Dendritic cell treated with granulocyte-macrophage colony-stimulating factor and Interleukin-4, amounts not matched to agents 40 ng/mL and 50 ng/mL, for 4 days (primary cell): Measurements from ENCODE around the gene CREBBP.

ENCODE experiments used
- H3K27ac Mint-ChIP-seq: one replicate; pipeline ENCODE4 v1.8.0; 2022; ENCODE audit warnings: mild to moderate bottlenecking, mixed read lengths
- H3K27me3 Mint-ChIP-seq: one replicate; pipeline ENCODE4 v1.8.0; 2022; ENCODE audit warnings: mild to moderate bottlenecking, mixed read lengths
- H3K36me3 Mint-ChIP-seq: one replicate; pipeline ENCODE4 v1.8.0; 2022; ENCODE audit warnings: low read depth, mixed read lengths
- H3K4me1 Mint-ChIP-seq: one replicate; pipeline ENCODE4 v1.8.0; 2022; ENCODE audit warnings: low read depth, mixed read lengths
- H3K4me3 Mint-ChIP-seq: one replicate; pipeline ENCODE4 v1.8.0; 2022; ENCODE audit warnings: mild to moderate bottlenecking, moderate library complexity, mixed read lengths
- H3K9me3 Mint-ChIP-seq: one replicate; pipeline ENCODE4 v1.8.0; 2022; ENCODE audit warnings: mixed read lengths
- intact Hi-C: fragments of 100-400 bp; cut with micrococcal nuclease; formaldehyde crosslinking; loops from one replicate; pipeline ENCODE4 v1.15.0; 2022

The CREBBP gene

GRCh38 chr16:3799354-3799753 lies 81.2 kb downstream of the CREBBP start:
- peaks cover 24% of the 10 kb centered on the region for H3K36me3 Mint-ChIP-seq
- no peaks in the 10 kb centered on the region for H3K27me3 Mint-ChIP-seq
- intact Hi-C loops, result no loop called here
- no peak overlapping the region for H3K4me3 Mint-ChIP-seq
- no peaks in the 10 kb centered on the region for H3K9me3 Mint-ChIP-seq
- H3K4me1 Mint-ChIP-seq, result peaks cover 50% of the 10 kb centered on the region
- H3K27ac Mint-ChIP-seq, result no peak overlapping the region

- Mint-ChIP-seq H3K36me3 (peaks cover 19% of the 10 kb centered on the region), H3K9me3 (no peaks in the 10 kb centered on the region), H3K27ac (no peak overlapping the region), H3K4me1 (peaks cover 45% of the 10 kb centered on the region), H3K4me3 (no peak overlapping the region), H3K27me3 (no peaks in the 10 kb centered on the region)
- intact Hi-C loops, result no loop called here
Observed at GRCh38 chr16:3798838-3799237, 81.7 kb downstream of the CREBBP start.

- Mint-ChIP-seq H3K4me3 (no peak overlapping the region), H3K36me3 (peaks cover 20% of the 10 kb centered on the region), H3K27ac (no peak overlapping the region), H3K9me3 (no peaks in the 10 kb centered on the region), H3K4me1 (peaks cover 44% of the 10 kb centered on the region), H3K27me3 (no peaks in the 10 kb centered on the region)
- intact Hi-C loops, result no loop called here
Observed at GRCh38 chr16:3797904-3798811, 82.4 kb downstream of the CREBBP start.

GRCh38 chr16:3797473-3797872 lies 83.0 kb downstream of the CREBBP start:
- H3K4me3 Mint-ChIP-seq, result no peak overlapping the region
- intact Hi-C loops, result no loop called here
- H3K27me3 Mint-ChIP-seq, result no peaks in the 10 kb centered on the region
- no peaks in the 10 kb centered on the region for H3K9me3 Mint-ChIP-seq
- no peak overlapping the region for H3K27ac Mint-ChIP-seq
- peaks cover 46% of the 10 kb centered on the region for H3K4me1 Mint-ChIP-seq
- peaks cover 21% of the 10 kb centered on the region for H3K36me3 Mint-ChIP-seq

- Mint-ChIP-seq H3K27ac (no peak overlapping the region), H3K4me3 (no peak overlapping the region), H3K36me3 (peaks cover 50% of the 10 kb centered on the region), H3K4me1 (peaks cover 24% of the 10 kb centered on the region), H3K27me3 (no peaks in the 10 kb centered on the region), H3K9me3 (no peaks in the 10 kb centered on the region)
- intact Hi-C loops, result loop anchor here (5.0 kb wide), 1 partner anchor 84 kb away; no protein-coding TSS in a partner anchor
Observed at GRCh38 chr16:3793161-3793576, 87.3 kb downstream of the CREBBP start.

DNA sequence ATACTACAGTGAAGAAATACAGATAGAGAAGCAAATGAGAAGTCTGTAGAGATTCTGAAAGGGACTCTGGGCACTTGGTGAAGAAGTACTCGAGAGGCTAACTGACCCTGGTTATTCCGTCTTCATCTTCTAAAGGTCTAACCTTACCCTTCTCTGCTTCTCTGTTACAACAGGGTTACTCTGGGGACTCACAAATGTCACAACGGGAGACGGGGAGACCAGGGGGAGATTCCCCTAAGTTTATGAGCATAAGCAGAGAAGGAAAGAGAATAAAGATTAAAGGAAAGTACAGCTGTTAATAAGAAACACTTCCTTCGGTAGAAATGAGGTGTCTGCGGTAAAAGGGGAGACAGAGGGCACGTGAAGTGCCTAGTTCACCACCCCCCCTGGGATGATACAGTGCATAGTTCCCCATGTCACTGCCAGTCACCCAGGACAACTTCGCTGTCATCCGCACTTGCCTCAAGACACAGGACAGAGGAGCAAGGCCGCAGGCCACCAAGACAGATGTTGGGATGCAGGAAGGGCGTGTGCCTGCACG lies 88.0 kb downstream of the CREBBP start:
- peaks cover 19% of the 10 kb centered on the region for H3K4me1 Mint-ChIP-seq
- H3K9me3 Mint-ChIP-seq, result no peaks in the 10 kb centered on the region
- intact Hi-C loops, result loop anchor here (5.0 kb wide), 1 partner anchor 85 kb away; no protein-coding TSS in a partner anchor
- H3K4me3 Mint-ChIP-seq, result no peak overlapping the region
- H3K36me3 Mint-ChIP-seq, result peaks cover 57% of the 10 kb centered on the region
- H3K27me3 Mint-ChIP-seq, result no peaks in the 10 kb centered on the region
- no peak overlapping the region for H3K27ac Mint-ChIP-seq

DNA sequence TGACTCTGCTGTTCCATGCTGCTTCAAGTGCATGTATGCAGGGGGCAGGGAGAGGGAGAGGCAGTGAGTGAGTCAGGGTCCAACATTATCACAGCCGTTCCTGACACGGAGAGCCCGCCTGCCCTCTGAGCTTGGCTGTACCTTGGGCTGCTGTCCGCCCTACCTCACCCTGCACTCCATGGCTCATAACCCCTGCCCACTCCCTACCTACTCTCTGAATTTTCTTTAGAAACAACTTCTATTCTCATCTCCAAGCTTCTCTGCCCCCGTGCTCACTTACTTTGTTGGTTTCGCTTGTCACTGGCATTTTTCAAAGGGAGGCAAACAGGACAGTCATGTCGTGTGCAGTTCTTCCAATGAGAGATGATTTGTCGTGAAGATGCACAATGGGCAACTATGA lies 88.8 kb downstream of the CREBBP start:
- no peaks in the 10 kb centered on the region for H3K27me3 Mint-ChIP-seq
- H3K4me3 Mint-ChIP-seq, result no peak overlapping the region
- no peak overlapping the region for H3K27ac Mint-ChIP-seq
- peaks cover 19% of the 10 kb centered on the region for H3K4me1 Mint-ChIP-seq
- intact Hi-C loops, result loop anchor here (5.0 kb wide), 1 partner anchor 86 kb away; no protein-coding TSS in a partner anchor
- H3K36me3 Mint-ChIP-seq, result peaks cover 64% of the 10 kb centered on the region
- no peaks in the 10 kb centered on the region for H3K9me3 Mint-ChIP-seq

- H3K27ac Mint-ChIP-seq, result no peak overlapping the region
- H3K4me1 Mint-ChIP-seq, result peaks cover 19% of the 10 kb centered on the region
- peaks cover 86% of the 10 kb centered on the region for H3K36me3 Mint-ChIP-seq
- intact Hi-C loops, result loop anchor here (5.0 kb wide), 1 partner anchor 88 kb away; no protein-coding TSS in a partner anchor
- H3K27me3 Mint-ChIP-seq, result no peaks in the 10 kb centered on the region
- H3K4me3 Mint-ChIP-seq, result no peak overlapping the region
- no peaks in the 10 kb centered on the region for H3K9me3 Mint-ChIP-seq
Observed at GRCh38 chr16:3789375-3790099, 91.0 kb downstream of the CREBBP start.

DNA sequence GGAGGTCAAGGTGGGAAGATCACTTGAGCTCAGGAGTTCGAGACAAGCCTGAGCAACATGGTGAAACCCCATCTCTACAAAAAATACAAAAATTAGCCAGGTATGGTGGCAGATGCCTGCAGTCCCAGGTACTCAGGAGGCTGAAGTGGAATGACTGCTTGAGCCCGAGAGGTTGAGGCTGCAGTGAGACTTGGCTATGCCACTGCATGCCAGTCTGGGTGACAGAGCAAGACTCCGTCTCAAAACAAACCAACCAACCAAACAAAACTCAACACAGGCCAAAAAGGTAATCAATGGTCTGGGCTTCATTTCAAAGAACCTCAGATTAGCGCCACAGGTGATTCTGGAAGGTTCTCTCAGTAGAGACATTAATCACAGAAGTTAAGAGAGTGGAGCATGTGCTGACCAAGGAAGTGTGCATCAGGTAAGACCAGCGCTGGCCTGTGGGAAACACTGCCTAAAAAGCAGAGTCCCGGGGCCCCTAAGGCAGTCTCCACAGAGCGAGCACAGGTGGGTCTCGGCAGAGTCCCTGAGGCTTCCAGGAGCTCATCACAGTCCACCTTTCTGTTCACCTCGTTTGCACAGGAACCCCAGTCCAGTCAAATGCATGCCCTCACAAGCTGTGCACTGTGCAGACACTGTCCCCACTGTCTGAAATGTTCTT lies 91.7 kb downstream of the CREBBP start:
- Mint-ChIP-seq H3K9me3 (no peaks in the 10 kb centered on the region), H3K4me1 (peaks cover 22% of the 10 kb centered on the region), H3K36me3 (peaks cover 92% of the 10 kb centered on the region), H3K4me3 (no peak overlapping the region), H3K27ac (no peak overlapping the region), H3K27me3 (no peaks in the 10 kb centered on the region)
- intact Hi-C loops, result no loop called here

- Mint-ChIP-seq H3K4me3 (no peak overlapping the region), H3K9me3 (no peaks in the 10 kb centered on the region), H3K27me3 (no peaks in the 10 kb centered on the region), H3K27ac (no peak overlapping the region), H3K36me3 (peaks cover 96% of the 10 kb centered on the region), H3K4me1 (peaks cover 22% of the 10 kb centered on the region)
- intact Hi-C loops, result no loop called here
Observed at GRCh38 chr16:3787924-3788661, 92.4 kb downstream of the CREBBP start.

- peaks cover 10% of the 10 kb centered on the region for H3K4me1 Mint-ChIP-seq
- no peaks in the 10 kb centered on the region for H3K9me3 Mint-ChIP-seq
- no peak overlapping the region for H3K27ac Mint-ChIP-seq
- H3K27me3 Mint-ChIP-seq, result no peaks in the 10 kb centered on the region
- H3K4me3 Mint-ChIP-seq, result no peak overlapping the region
- intact Hi-C loops, result no loop called here
- peaks cover 96% of the 10 kb centered on the region for H3K36me3 Mint-ChIP-seq
Observed at GRCh38 chr16:3785413-3785812, 95.1 kb downstream of the CREBBP start.

- no peaks in the 10 kb centered on the region for H3K27me3 Mint-ChIP-seq
- H3K36me3 Mint-ChIP-seq, result peaks cover 99% of the 10 kb centered on the region
- H3K4me3 Mint-ChIP-seq, result no peak overlapping the region
- H3K4me1 Mint-ChIP-seq, result peaks cover 10% of the 10 kb centered on the region
- H3K9me3 Mint-ChIP-seq, result no peaks in the 10 kb centered on the region
- H3K27ac Mint-ChIP-seq, result no peak overlapping the region
- intact Hi-C loops, result no loop called here
Observed at GRCh38 chr16:3783516-3783915, 97.0 kb downstream of the CREBBP start.

- Mint-ChIP-seq H3K4me1 (peaks cover 10% of the 10 kb centered on the region), H3K4me3 (no peak overlapping the region), H3K27me3 (no peaks in the 10 kb centered on the region), H3K36me3 (peaks cover 97% of the 10 kb centered on the region), H3K9me3 (no peaks in the 10 kb centered on the region), H3K27ac (no peak overlapping the region)
- intact Hi-C loops, result no loop called here
Observed at GRCh38 chr16:3782566-3782965, 97.9 kb downstream of the CREBBP start.
